Endothelial cell of umbilical vein (primary cell): ENCODE data around the gene EEA1.

ENCODE experiments used
- EZH2 ChIP-seq: IDR thresholded peaks from 2 replicates; pipeline ENCODE4 v1.6.1; 2012; ENCODE audit warnings: borderline replicate concordance, low read depth, mild to moderate bottlenecking, moderate library complexity, low read length, inconsistent platforms; ENCODE audit not compliant: severe bottlenecking
- FOS ChIP-seq: IDR thresholded peaks from 2 replicates; pipeline ENCODE4 v1.6.1; 2011; ENCODE audit warnings: mild to moderate bottlenecking, low read length, moderate library complexity, borderline replicate concordance; ENCODE audit not compliant: insufficient read depth
- JUN ChIP-seq: IDR thresholded peaks from 2 replicates; pipeline ENCODE4 v1.6.1; 2011; ENCODE audit warnings: borderline replicate concordance, low read depth; ENCODE audit not compliant: insufficient read length, insufficient read depth
- MYC ChIP-seq: IDR thresholded peaks from one replicate; pipeline ENCODE4 v1.6.1; 2011; ENCODE audit warnings: mild to moderate bottlenecking, low read depth, low read length
- POLR2A ChIP-seq: IDR thresholded peaks from 2 replicates; pipeline ENCODE4 v1.6.1; 2012; ENCODE audit warnings: low read depth, mild to moderate bottlenecking, control low read depth, low read length
- POLR2AphosphoS5 ChIP-seq: IDR thresholded peaks from 2 replicates; pipeline ENCODE4 v1.6.1; 2012; ENCODE audit warnings: low read depth, mild to moderate bottlenecking, control low read depth, low read length, moderate library complexity; ENCODE audit not compliant: insufficient read depth
- TF ChIP-seq, protein P1 (sequence below), 2 donors: IDR thresholded peaks; 1 replicate in 1 of 2; 2 replicates in 1 of 2; pipeline ENCODE4 v1.5.1; 2011; ENCODE audit warnings: low read length in 2 of 2, mild to moderate bottlenecking in 2 of 2, moderate library complexity in 2 of 2, control low read depth in 1 of 2, inconsistent platforms in 1 of 2, low read depth in 1 of 2; ENCODE audit not compliant: insufficient read depth in 1 of 2; ENCODE audit errors: extremely low read depth in 1 of 2
- TF ChIP-seq, protein P2 (sequence below): IDR thresholded peaks from 2 replicates; pipeline ENCODE4 v1.6.1; 2011; ENCODE audit not compliant: insufficient read depth, insufficient read length

DNA sequence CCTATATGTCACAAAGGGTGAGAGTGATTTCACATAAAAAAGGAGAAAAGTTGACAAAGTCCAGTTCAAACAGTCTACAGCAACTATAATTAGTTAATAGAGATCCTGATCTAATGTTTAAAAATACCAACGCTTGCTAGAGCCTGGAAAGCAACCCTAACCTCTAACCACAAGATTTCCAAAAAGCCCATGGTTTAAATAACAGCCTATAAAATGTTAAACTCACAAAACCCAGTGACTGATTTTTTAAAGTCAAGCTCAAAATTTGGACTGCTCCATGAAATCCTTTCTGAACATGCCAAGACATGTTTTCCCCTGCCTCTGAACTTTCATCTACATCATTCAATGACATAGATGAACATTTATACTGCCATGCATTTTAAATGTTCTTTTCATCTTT, 144.7 kb downstream of the EEA1 start:
- TF ChIP-seq, protein P1, sequence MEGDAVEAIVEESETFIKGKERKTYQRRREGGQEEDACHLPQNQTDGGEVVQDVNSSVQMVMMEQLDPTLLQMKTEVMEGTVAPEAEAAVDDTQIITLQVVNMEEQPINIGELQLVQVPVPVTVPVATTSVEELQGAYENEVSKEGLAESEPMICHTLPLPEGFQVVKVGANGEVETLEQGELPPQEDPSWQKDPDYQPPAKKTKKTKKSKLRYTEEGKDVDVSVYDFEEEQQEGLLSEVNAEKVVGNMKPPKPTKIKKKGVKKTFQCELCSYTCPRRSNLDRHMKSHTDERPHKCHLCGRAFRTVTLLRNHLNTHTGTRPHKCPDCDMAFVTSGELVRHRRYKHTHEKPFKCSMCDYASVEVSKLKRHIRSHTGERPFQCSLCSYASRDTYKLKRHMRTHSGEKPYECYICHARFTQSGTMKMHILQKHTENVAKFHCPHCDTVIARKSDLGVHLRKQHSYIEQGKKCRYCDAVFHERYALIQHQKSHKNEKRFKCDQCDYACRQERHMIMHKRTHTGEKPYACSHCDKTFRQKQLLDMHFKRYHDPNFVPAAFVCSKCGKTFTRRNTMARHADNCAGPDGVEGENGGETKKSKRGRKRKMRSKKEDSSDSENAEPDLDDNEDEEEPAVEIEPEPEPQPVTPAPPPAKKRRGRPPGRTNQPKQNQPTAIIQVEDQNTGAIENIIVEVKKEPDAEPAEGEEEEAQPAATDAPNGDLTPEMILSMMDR (IDR thresholded peaks at IDR 0.05; ENCODE audit: extremely low read depth in 1 of 2, insufficient read depth in 1 of 2, low read depth in 1 of 2, low read length in 2 of 2), result no peak
- TF ChIP-seq EZH2 (no peak), POLR2AphosphoS5 (no peak), POLR2A (no peak), FOS (no peak), JUN (no peak), MYC (no peak)
- TF ChIP-seq, protein P2, sequence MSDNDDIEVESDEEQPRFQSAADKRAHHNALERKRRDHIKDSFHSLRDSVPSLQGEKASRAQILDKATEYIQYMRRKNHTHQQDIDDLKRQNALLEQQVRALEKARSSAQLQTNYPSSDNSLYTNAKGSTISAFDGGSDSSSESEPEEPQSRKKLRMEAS, result no peak
